ENCODE measurements around the gene CCDC86. TPM values are rescaled to one million over a fixed set of nuclear protein-coding genes. Genes with fewer than 3 reads are reported as not detected.

CCDC86 gene
- total and polyA plus RNA-seq, 2 of the 4 experiments (the other 2 are of a cell fraction): 9.5 to 34.0 TPM

DNA sequence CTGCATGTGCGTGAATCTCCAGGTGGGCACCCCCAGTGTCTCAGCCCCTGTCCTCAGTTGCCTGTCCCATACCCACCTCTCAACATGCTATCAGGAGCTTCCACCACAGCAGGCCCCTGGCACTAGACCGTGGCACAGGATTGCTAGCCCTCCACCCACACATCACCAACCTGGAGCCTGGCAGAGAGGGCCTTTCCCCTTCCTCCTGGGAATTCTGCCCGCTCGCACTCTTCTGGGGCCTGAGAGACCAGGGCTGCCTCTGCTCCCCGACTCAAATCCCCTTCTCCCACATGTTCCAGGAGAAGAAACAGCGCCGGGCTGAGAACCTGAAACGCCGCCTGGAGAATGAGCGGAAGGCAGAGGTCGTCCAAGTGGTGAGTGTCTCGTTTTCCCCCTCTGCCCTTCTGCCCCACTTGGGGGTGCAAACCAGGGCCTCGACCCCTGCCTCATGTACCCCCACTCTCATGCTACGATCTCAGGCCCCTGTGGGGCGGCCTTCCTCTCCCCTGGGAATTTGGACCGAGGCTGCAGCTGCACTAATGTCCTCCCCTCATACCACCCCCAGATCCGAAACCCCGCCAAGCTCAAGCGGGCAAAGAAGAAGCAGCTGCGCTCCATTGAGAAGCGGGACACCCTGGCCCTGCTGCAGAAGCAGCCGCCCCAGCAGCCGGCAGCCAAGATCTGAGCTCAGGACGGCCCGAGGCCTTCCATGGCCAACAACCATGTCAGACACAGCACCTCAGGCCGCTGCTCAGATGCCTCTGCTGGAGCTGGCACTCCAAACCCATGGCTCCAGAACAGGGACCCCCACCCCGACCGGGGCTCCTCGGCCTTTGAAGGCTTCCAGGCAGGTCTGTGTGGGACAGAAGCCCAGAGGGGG, 8.0 kb downstream of the CCDC86 start (continued):
- TF ChIP-seq MAZ (IDR thresholded peaks at IDR 0.05; ENCODE audit: borderline replicate concordance, low read depth, low read length): no peak

DNA sequence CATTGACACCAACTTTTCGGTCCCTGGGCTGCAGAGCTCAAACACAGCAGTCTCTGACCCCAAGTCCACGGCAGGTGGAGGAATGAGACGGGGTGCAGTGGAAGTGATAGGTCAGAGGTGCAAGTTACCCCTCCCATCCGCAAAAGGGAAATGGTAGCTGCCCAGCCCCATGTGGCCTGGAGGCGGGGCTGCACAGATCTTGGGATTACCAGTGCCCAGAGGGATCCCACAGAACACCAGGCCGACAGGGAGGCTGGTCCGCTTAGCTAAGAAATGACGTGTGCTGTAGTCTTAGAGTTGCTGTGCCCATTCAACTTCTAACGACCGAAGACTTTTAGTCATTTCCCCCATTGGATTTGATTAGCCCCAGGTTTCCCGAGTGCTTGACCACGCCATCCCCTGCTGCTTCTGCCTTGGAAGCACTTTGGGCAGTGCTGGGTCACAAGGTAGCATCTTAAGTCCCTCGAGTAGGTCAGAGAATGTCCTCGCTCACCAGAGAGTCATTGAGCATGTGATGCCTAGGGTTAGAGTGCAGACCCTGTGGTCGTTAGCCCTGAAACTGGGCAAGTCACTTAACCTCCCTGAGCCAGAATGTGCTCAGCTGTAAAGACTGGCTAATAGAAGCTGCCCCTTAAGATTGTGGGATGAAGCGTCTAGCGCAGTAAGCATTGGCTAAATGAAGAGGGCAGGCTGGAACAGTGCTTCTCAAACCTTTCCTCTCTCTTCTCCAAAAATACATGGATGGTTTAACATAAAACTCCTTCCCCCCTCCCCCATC, 9.6 kb downstream of the CCDC86 start:
- CTCF ChIA-PET: no interaction called here
- no peak for TF ChIP-seq POLR2A (IDR thresholded peaks at IDR 0.05; ENCODE audit: low read depth, low read length)
- no peak for TF ChIP-seq BHLHE40 (IDR thresholded peaks at IDR 0.05; ENCODE audit: low read depth, low read length)
- no peak for TF ChIP-seq USF2 (IDR thresholded peaks at IDR 0.05; ENCODE audit: low read depth, low read length)
- TF ChIP-seq, protein P1, sequence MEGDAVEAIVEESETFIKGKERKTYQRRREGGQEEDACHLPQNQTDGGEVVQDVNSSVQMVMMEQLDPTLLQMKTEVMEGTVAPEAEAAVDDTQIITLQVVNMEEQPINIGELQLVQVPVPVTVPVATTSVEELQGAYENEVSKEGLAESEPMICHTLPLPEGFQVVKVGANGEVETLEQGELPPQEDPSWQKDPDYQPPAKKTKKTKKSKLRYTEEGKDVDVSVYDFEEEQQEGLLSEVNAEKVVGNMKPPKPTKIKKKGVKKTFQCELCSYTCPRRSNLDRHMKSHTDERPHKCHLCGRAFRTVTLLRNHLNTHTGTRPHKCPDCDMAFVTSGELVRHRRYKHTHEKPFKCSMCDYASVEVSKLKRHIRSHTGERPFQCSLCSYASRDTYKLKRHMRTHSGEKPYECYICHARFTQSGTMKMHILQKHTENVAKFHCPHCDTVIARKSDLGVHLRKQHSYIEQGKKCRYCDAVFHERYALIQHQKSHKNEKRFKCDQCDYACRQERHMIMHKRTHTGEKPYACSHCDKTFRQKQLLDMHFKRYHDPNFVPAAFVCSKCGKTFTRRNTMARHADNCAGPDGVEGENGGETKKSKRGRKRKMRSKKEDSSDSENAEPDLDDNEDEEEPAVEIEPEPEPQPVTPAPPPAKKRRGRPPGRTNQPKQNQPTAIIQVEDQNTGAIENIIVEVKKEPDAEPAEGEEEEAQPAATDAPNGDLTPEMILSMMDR (conservative IDR thresholded peaks at IDR 0.05; ENCODE audit: low read depth, low read length): no peak
- TF ChIP-seq, protein P2, sequence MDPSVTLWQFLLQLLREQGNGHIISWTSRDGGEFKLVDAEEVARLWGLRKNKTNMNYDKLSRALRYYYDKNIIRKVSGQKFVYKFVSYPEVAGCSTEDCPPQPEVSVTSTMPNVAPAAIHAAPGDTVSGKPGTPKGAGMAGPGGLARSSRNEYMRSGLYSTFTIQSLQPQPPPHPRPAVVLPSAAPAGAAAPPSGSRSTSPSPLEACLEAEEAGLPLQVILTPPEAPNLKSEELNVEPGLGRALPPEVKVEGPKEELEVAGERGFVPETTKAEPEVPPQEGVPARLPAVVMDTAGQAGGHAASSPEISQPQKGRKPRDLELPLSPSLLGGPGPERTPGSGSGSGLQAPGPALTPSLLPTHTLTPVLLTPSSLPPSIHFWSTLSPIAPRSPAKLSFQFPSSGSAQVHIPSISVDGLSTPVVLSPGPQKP (IDR thresholded peaks at IDR 0.05; ENCODE audit: borderline replicate concordance, low read depth, low read length): no peak
- no peak for TF ChIP-seq RAD21 (IDR thresholded peaks at IDR 0.05; ENCODE audit: low read length)
- no peak for TF ChIP-seq CHD1 (IDR thresholded peaks at IDR 0.05; ENCODE audit: low read depth, low read length)
- no peak for TF ChIP-seq SMC3 (IDR thresholded peaks at IDR 0.05; ENCODE audit: low read depth, low read length)
- no peak for TF ChIP-seq CEBPB (IDR thresholded peaks at IDR 0.05; ENCODE audit: low read depth, low read length)
- TF ChIP-seq MAZ (IDR thresholded peaks at IDR 0.05; ENCODE audit: borderline replicate concordance, low read depth, low read length): no peak

More for the DNA sequence above, 9.6 kb downstream of the CCDC86 start:
- Histone ChIP-seq H2AK5ac (ENCODE audit: low read depth, low read length) (no peak overlapping the region), H3K9me3 (ENCODE audit: control insufficient read depth, insufficient read depth, low read length) (no peaks in the 10 kb centered on the region), H2BK5ac (ENCODE audit: low read depth, low read length, poor library complexity, severe bottlenecking) (no peak overlapping the region), H3K4ac (ENCODE audit: low read depth, low read length) (no peak overlapping the region), H4K5ac (ENCODE audit: low read depth, low read length) (no peak overlapping the region), H3K79me1 (ENCODE audit: low read depth in 1 of 2, low read length in 2 of 2) (peaks cover 0 to 5% of the 10 kb centered on the region in 2 experiments; a peak in 1 of 4 replicates), H3K27me3 (ENCODE audit: control insufficient read depth, insufficient read depth, low read length) (no peaks in the 10 kb centered on the region), H4K91ac (ENCODE audit: insufficient read depth, low read depth, low read length) (no peak overlapping the region), H3K18ac (ENCODE audit: low read depth, low read length) (no peak overlapping the region), H2AFZ (replicated peaks; ENCODE audit: low read length, poor library complexity) (no peak overlapping the region), H3K4me1 (ENCODE audit: control insufficient read depth, insufficient read depth, low read length) (peaks cover 2% of the 10 kb centered on the region; the same call in 1 of the 2 replicates), H3K14ac (replicated peaks; ENCODE audit: low read depth, low read length) (no peak overlapping the region), H3K36me3 (ENCODE audit: control insufficient read depth, insufficient read depth, low read length) (peaks cover 32% of the 10 kb centered on the region), H4K8ac (ENCODE audit: low read depth in 2 of 2, low read length in 2 of 2) (no peak overlapping the region), H3K27ac (ENCODE audit: insufficient read depth, low read length) (no peak overlapping the region), H3K56ac (ENCODE audit: extremely low read depth, insufficient read depth, low read length) (no peak overlapping the region), H4K20me1 (ENCODE audit: insufficient read depth, low read length) (no peaks in the 10 kb centered on the region), H3K4me2 (ENCODE audit: low read depth, low read length) (no peak overlapping the region), H2BK20ac (ENCODE audit: low read depth, low read length) (no peak overlapping the region), H2BK120ac (ENCODE audit: low read depth, low read length) (no peak overlapping the region), H3K23ac (ENCODE audit: low read depth, low read length) (no peak overlapping the region), H2AK9ac (replicated peaks; ENCODE audit: low read depth, low read length, poor library complexity) (no peak overlapping the region), H3K9ac (ENCODE audit: low read depth, low read length) (no peak overlapping the region), H3K9me1 (ENCODE audit: insufficient read depth, low read length) (no peaks in the 10 kb centered on the region), H3K4me3 (ENCODE audit: insufficient read depth, low read depth, low read length) (no peak overlapping the region), H2BK15ac (ENCODE audit: low read depth, low read length) (no peak overlapping the region)
- intact Hi-C loops (cut with micrococcal nuclease) (no loop called here), in situ Hi-C loops (cut with MboI; ENCODE audit: low sequenced_read_pairs) (no loop called here), dilution Hi-C loops (cut with HindIII; ENCODE audit: low sequenced_read_pairs, unreplicated experiment) (no loop called here)
- POLR2A ChIA-PET (ENCODE audit: unreplicated experiment): no interaction called here
- no peak for DNase-seq
- ATAC-seq (ENCODE audit: low read depth): no peak
- WGBS, 2 experiments (ENCODE audit: extremely low coverage in 2 of 2, insufficient read length in 1 of 2): 82% methylated on average over 4 of the region's 17 CpGs; no CpG with 5 or more reads in 1 of the 2 experiments
- BruUV-seq (replicated peaks): no TSS peak

Data from IMR-90 (cell line).